ENCODE measurements around the gene CACNA2D4.

The CACNA2D4 gene

GRCh38 chr12:1767407-1768090, 150.9 kb downstream of the CACNA2D4 start:
- no peak for DNase-seq

- DNase-seq, result peak in 1 of 2 experiments; percentile 41
Measured at GRCh38 chr12:1766110-1766509, 152.3 kb downstream of the CACNA2D4 start.

GRCh38 chr12:1763153-1763552, 155.3 kb downstream of the CACNA2D4 start:
- DNase-seq, result no peak

GRCh38 chr12:1761857-1762256, 156.6 kb downstream of the CACNA2D4 start:
- DNase-seq, result no peak

GRCh38 chr12:1760566-1761382, 157.7 kb downstream of the CACNA2D4 start:
- DNase-seq, result no peak

- DNase-seq, result no peak
Measured at GRCh38 chr12:1758887-1759286, 159.6 kb downstream of the CACNA2D4 start.

- no peak for DNase-seq
Measured at GRCh38 chr12:1758376-1758775, 160.1 kb downstream of the CACNA2D4 start.

GRCh38 chr12:1750300-1750699, 168.2 kb downstream of the CACNA2D4 start:
- DNase-seq, result no peak

- DNase-seq, result no peak
Measured at GRCh38 chr12:1749019-1749418, 169.4 kb downstream of the CACNA2D4 start.

- no peak for DNase-seq
Measured at GRCh38 chr12:1747609-1748008, 170.8 kb downstream of the CACNA2D4 start.

GRCh38 chr12:1744932-1745331, 173.5 kb downstream of the CACNA2D4 start:
- DNase-seq, result no peak
